ENCODE measurements around the gene PGC. TPM values are rescaled to one million over a fixed set of nuclear protein-coding genes. Genes with fewer than 3 reads are reported as not detected.

Gene PGC
- total RNA-seq, 4 donors from 2014 or later = not detected

DNA sequence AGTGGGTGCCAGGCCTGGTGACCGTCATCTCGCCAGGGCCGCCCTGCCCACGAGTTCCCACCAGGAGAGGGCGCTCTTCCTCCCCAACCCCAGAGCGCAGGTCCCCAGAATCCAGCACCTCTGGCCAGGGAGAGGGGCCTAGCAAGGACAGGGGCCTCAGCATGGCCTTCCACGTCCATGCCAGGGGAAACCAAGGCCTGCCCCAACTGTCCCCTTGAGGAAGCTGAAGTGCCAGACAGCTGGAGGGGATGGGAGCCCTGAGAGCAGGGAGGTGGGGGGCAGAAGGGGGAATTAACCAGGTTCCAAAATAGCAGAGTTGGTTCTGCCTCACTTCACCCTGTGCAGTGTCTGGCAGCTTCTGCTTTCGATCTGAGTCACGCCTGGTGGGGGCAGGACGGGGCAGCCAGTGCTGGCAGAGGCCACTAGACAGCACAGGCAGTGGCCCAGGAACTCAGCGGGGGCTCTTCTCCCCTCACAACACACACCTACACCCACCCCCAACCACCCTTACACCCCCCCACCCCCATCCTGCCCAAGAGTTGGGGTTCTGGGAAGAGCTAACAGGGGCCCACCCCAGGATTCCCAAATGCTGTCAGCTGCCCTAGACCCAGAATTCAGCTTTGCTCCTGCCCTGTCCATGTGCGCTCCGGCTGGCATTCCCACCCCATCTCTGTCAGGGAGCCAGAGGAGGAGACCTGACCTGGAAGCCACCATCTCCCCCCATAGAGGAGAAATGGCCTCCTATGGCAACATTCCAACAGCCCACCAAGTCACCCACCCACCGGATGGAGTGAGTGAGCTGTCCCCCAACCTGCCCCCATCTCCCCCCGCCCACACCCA, 41.0 kb downstream of the PGC start:
- DNase-seq = peak; percentile 77 to 93 (median 92)
- TF ChIP-seq POLR2A (IDR thresholded peaks at IDR 0.05) = no peak
- TF ChIP-seq, protein P1, sequence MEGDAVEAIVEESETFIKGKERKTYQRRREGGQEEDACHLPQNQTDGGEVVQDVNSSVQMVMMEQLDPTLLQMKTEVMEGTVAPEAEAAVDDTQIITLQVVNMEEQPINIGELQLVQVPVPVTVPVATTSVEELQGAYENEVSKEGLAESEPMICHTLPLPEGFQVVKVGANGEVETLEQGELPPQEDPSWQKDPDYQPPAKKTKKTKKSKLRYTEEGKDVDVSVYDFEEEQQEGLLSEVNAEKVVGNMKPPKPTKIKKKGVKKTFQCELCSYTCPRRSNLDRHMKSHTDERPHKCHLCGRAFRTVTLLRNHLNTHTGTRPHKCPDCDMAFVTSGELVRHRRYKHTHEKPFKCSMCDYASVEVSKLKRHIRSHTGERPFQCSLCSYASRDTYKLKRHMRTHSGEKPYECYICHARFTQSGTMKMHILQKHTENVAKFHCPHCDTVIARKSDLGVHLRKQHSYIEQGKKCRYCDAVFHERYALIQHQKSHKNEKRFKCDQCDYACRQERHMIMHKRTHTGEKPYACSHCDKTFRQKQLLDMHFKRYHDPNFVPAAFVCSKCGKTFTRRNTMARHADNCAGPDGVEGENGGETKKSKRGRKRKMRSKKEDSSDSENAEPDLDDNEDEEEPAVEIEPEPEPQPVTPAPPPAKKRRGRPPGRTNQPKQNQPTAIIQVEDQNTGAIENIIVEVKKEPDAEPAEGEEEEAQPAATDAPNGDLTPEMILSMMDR (IDR thresholded peaks at IDR 0.05) = peak; percentile 63 to 73 (median 68)
- H3K4me1 ChIP-seq = peaks cover 0 to 46% (median 35%) of the 10 kb centered on the region in 4 donors
- H3K9me3 ChIP-seq = no peaks in the 10 kb centered on the region
- no peaks in the 10 kb centered on the region for H3K36me3 ChIP-seq
- H3K4me3 ChIP-seq = peak overlapping the region in 2 of 4 donors; percentile 20 to 37
- no peaks in the 10 kb centered on the region for H3K27me3 ChIP-seq
- peak overlapping the region; percentile 54 to 88 (median 63) for H3K27ac ChIP-seq

DNA sequence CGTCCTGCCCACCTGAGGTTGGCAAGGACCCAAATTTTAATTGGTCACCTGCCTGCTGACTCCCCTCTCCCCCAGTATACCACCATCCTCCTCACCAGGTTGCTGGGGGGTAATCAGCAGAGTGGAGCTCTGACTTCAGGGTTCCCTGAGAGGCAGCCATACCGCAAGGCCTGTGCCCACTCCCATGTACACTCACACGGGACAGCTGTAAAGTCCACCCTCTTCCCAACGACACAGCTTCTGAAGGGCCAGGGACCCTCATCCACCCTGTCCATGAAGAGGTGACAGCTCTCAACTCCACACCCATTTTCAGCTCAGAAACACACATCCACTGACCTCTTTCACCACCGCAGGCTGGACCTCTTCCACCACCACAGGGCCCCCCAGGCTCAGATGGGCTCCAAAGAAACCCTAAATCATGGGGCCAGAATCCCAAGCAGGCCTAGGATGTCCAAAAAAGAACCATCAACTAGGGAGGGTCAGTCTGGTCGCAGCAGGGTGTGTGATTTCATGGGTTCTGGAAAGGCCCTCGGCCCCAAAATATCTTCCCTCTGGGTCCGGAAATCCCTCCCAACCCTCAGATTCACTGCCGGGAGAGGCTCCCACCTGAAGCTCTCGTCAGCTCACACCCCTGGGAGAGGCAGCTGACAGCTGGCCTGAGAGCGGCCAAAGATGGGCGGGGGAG, 41.7 kb downstream of the PGC start:
- no peak for DNase-seq
- H3K9me3 ChIP-seq = no peaks in the 10 kb centered on the region
- H3K27ac ChIP-seq = peak overlapping the region; percentile 54 to 88 (median 63)
- TF ChIP-seq POLR2A (IDR thresholded peaks at IDR 0.05) = no peak
- TF ChIP-seq, protein P1 (IDR thresholded peaks at IDR 0.05) = no peak
- no peaks in the 10 kb centered on the region for H3K27me3 ChIP-seq
- H3K4me3 ChIP-seq = peak overlapping the region in 2 of 4 donors; percentile 20 to 37
- peaks cover 0 to 46% (median 35%) of the 10 kb centered on the region in 4 donors for H3K4me1 ChIP-seq
- no peaks in the 10 kb centered on the region for H3K36me3 ChIP-seq

DNA sequence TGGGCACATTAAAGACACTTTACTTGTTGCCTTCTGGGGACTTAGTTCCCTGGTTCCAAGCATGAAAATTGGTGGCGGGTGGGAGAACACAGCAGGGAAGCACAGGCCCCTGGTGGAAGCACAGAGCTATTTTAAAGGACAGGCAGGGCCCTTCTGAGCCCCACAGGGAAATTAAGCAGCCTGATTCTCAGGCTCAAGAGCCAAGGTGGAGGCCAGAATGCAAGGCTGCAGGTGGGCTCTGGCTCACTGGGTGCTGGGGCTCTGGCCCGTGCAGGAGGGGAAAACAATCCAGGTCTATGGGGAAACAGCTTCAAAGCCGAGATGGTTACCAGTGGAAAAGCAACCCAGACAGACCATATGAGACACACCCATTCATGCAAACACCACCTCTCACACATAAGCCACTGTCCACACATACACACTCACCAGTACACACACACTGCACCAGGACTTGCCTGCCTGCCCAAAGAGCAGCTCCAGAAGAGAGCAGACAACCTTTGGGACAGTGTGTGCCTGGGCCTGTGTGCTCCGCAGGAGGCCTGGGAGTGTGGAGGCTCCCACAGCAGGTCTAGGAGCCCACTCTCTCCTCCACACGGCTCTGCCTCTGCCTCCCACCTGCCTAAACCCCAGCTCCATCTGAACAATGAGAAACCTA, 42.4 kb downstream of the PGC start:
- Histone ChIP-seq H3K36me3 (no peaks in the 10 kb centered on the region), H3K27ac (peak overlapping the region in 3 of 4 donors; percentile 54 to 88 (median 71)), H3K4me3 (peak overlapping the region in 2 of 4 donors; percentile 20 to 37), H3K9me3 (no peaks in the 10 kb centered on the region), H3K4me1 (peaks cover 0 to 46% (median 35%) of the 10 kb centered on the region in 4 donors), H3K27me3 (no peaks in the 10 kb centered on the region)
- TF ChIP-seq POLR2A (IDR thresholded peaks at IDR 0.05) = no peak
- TF ChIP-seq, protein P1 (IDR thresholded peaks at IDR 0.05) = no peak
- DNase-seq = no peak

DNA sequence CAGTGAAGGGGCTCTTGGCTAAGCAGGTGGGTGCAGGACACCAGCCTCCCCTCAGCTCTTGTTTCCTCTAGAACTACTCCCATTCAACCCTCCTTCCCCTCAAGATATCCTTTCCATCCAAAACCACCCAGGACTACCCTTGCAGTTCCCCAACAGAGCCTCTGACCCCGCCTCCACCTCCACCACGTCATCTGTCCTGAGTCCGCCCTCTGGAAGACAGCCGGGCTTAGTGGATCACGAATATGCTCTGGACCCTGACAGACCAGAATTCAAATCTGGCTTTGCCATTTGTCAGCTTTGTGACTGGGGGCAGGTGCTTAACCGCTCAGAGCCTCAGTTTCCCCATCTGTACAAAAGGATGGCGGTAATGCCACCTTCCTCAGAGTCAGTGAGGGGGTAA, 43.2 kb downstream of the PGC start:
- Histone ChIP-seq H3K27ac (peak overlapping the region in 1 of 4 donors; percentile 88), H3K4me1 (peaks cover 0 to 46% (median 35%) of the 10 kb centered on the region in 4 donors), H3K36me3 (no peaks in the 10 kb centered on the region)

More for the DNA sequence above, 43.2 kb downstream of the PGC start:
- Histone ChIP-seq H3K4me3 (no peak overlapping the region), H3K9me3 (no peaks in the 10 kb centered on the region), H3K27me3 (no peaks in the 10 kb centered on the region)
- TF ChIP-seq, protein P1 (IDR thresholded peaks at IDR 0.05) = no peak
- no peak for TF ChIP-seq POLR2A (IDR thresholded peaks at IDR 0.05)
- no peak for DNase-seq

Data from Peyer's patch (tissue), 4 donors.